Upper lobe of left lung (tissue), 4 donors: ENCODE measurements around the gene AGBL1.

Source experiments
- CTCF ChIP-seq, 6 experiments: fragments of 450-650 bp in 4 of 6; fragments of 200-600 bp in 2 of 6; sonication (generic) in 2 of 6; IDR thresholded peaks; one replicate each; pipeline ENCODE4 v1.5.1; 2016 to 2019; ENCODE audit warnings: antibody characterized with exemption in 6 of 6
- POLR2A ChIP-seq, 4 donors: fragments of 450-650 bp; IDR thresholded peaks; one replicate each; pipeline ENCODE4 v1.5.1; 2016 to 2017; ENCODE audit warnings: antibody characterized with exemption in 4 of 4, mild to moderate bottlenecking in 2 of 4
- POLR2AphosphoS5 ChIP-seq, 2 donors: sonication (generic); formaldehyde crosslinking; IDR thresholded peaks; one replicate each; pipeline ENCODE4 v1.5.1; 2017; ENCODE audit warnings: antibody characterized with exemption in 2 of 2

GRCh38 chr15:86080302-86080701 is 631 bp downstream of the AGBL1 start:
- no peak for TF ChIP-seq POLR2A (IDR thresholded peaks at IDR 0.05)
- no peak for TF ChIP-seq CTCF (IDR thresholded peaks at IDR 0.05)
- no peak for TF ChIP-seq POLR2AphosphoS5 (IDR thresholded peaks at IDR 0.05)
